Measurements from ENCODE around the gene GNL1. TPM values are rescaled to one million over a fixed set of nuclear protein-coding genes. Genes with fewer than 3 reads are reported as not detected.

Gene GNL1
- total and polyA plus RNA-seq, 2 donors (not counting 3 experiments of a cell fraction or from before 2014, with no cell fraction given) = 58.4 to 87.3 TPM

DNA sequence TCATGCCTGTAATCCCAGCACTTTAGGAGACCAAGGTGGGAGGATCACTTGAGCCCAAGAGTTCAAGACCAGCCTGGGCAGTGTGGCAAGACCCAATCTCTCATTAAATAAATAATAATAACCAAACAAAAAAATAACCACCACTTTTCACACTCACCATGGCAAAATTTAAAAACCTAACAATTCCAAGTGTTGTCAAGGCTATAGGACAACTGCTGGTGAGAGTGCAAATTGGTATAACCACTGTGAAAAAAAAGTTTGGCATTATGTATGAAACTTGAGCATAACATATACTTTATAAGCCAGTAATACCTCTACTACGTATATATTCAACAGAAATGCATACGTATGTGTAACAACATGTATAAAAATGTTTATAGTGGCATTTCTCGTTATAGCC, 4.6 kb upstream of the GNL1 start:
- dilution Hi-C loops (cut with MboI; ENCODE audit: extremely low pct_ligation_motif_present, low sequenced_read_pairs) (no loop called here), intact Hi-C loops (cut with micrococcal nuclease) (no loop called here)
- CTCF ChIA-PET = no interaction called here
- Histone ChIP-seq H3K4me1 (ENCODE audit: control insufficient read depth, extremely low read depth, insufficient read depth, low read length) (peaks cover 11% of the 10 kb centered on the region), H2AFZ (ENCODE audit: low read depth, low read length) (no peak overlapping the region), H3K27me3 (ENCODE audit: control insufficient read depth in 2 of 2, insufficient read depth in 2 of 2, low read length in 2 of 2) (no peaks in the 10 kb centered on the region), H4K20me1 (replicated peaks; ENCODE audit: control insufficient read depth, extremely low read depth, insufficient read depth, low read length) (no peaks in the 10 kb centered on the region), H3K9ac (replicated peaks; ENCODE audit: extremely low read depth, insufficient read depth, low read length) (no peak overlapping the region), H3K79me2 (ENCODE audit: control insufficient read depth, insufficient read depth, low read length) (peaks cover 13% of the 10 kb centered on the region), H3K9me3 (replicated peaks; ENCODE audit: control insufficient read depth, insufficient read depth, low read length) (no peaks in the 10 kb centered on the region), H3K9me1 (replicated peaks; ENCODE audit: control insufficient read depth, extremely low read depth, insufficient read depth, low read length) (no peaks in the 10 kb centered on the region), H3K27ac (ENCODE audit: insufficient read depth, low read depth, low read length) (no peak overlapping the region), H3K4me3 (replicated peaks in 1 of 3; ENCODE audit: insufficient read depth in 1 of 3, low read depth in 1 of 3, low read length in 3 of 3) (no peak overlapping the region), H3K4me2 (ENCODE audit: insufficient read depth, low read length) (no peak overlapping the region), H3K36me3 (ENCODE audit: control insufficient read depth in 2 of 2, extremely low read depth in 1 of 2, insufficient read depth in 2 of 2, low read length in 2 of 2) (peaks cover 0 to 6% of the 10 kb centered on the region in 2 experiments)
- TF ChIP-seq, protein P1, sequence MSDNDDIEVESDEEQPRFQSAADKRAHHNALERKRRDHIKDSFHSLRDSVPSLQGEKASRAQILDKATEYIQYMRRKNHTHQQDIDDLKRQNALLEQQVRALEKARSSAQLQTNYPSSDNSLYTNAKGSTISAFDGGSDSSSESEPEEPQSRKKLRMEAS (IDR thresholded peaks at IDR 0.05; ENCODE audit: insufficient read depth, insufficient read length) = no peak
- TF ChIP-seq POLR2AphosphoS5 (IDR thresholded peaks at IDR 0.05; ENCODE audit: insufficient read depth, low read depth, low read length) (no peak), GATA2 (IDR thresholded peaks at IDR 0.05; ENCODE audit: insufficient read depth, insufficient read length, low read depth, low read length) (no peak), JUN (IDR thresholded peaks at IDR 0.05; ENCODE audit: borderline replicate concordance, insufficient read depth, insufficient read length, low read depth) (no peak), FOS (IDR thresholded peaks at IDR 0.05; ENCODE audit: borderline replicate concordance, insufficient read depth, low read length) (no peak), MYC (IDR thresholded peaks at IDR 0.05; ENCODE audit: low read depth, low read length) (no peak), POLR2A (IDR thresholded peaks at IDR 0.05; ENCODE audit: low read depth, low read length) (no peak), EZH2 (IDR thresholded peaks at IDR 0.05; ENCODE audit: borderline replicate concordance, low read depth, low read length, severe bottlenecking) (no peak)
- TF ChIP-seq, protein P2, sequence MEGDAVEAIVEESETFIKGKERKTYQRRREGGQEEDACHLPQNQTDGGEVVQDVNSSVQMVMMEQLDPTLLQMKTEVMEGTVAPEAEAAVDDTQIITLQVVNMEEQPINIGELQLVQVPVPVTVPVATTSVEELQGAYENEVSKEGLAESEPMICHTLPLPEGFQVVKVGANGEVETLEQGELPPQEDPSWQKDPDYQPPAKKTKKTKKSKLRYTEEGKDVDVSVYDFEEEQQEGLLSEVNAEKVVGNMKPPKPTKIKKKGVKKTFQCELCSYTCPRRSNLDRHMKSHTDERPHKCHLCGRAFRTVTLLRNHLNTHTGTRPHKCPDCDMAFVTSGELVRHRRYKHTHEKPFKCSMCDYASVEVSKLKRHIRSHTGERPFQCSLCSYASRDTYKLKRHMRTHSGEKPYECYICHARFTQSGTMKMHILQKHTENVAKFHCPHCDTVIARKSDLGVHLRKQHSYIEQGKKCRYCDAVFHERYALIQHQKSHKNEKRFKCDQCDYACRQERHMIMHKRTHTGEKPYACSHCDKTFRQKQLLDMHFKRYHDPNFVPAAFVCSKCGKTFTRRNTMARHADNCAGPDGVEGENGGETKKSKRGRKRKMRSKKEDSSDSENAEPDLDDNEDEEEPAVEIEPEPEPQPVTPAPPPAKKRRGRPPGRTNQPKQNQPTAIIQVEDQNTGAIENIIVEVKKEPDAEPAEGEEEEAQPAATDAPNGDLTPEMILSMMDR (IDR thresholded peaks at IDR 0.05; ENCODE audit: extremely low read depth in 1 of 2, insufficient read depth in 1 of 2, low read depth in 1 of 2, low read length in 2 of 2) = no peak
- POLR2A ChIA-PET = no interaction called here
- FAIRE-seq (no peak), DNase-seq (ENCODE audit: low read depth, low spot score) (no peak)
- no TSS peak for BruUV-seq (replicated peaks)
